Measurements from ENCODE around the gene GDF2.

GDF2 gene

DNA sequence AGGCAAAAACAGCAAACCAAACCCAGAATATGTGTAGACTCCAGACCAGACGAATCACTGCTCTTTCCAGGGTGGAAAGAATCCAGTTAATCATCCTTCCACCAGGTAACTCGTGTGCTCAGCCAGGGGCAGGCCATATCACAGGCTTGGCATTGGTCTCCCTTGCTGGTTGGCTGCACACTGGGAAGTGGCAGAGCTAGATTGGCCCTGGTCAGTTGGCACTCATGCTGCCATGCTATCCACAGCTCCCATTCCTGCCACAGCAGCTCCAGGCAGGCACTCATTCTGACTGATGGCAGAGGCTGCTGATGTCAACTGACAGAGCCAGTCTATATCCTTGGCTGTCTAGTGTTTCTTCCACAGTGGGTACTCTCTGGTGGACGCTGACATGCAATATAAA lies 31.9 kb upstream of the GDF2 start:
- in situ Hi-C loops (cut with HindIII; ENCODE audit: low sequenced_read_pairs): no loop called here

DNA sequence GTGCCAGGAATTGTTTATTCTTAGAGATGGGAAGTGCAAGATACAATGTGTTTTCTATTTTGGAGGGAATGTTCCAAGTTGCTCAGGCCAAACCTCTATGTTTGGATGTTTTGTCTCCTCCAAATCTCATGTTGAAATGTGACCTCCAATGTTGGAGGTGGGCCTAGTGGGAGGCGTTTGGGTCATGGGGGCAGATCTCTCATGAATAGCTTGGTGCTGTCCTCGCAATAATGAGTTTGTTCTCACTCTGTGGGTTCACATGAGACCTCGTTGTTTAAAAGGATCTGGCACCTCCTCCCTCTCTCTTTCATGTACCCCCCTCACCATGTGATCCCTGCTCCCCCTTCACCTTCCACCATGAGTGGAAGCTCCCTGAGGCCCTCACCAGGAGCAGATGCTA lies 30.6 kb upstream of the GDF2 start:
- in situ Hi-C loops (cut with HindIII; ENCODE audit: low sequenced_read_pairs): no loop called here

- in situ Hi-C loops (cut with HindIII; ENCODE audit: low sequenced_read_pairs): no loop called here
Observed at GRCh38 chr10:47294057-47294456, 28.2 kb upstream of the GDF2 start.

GRCh38 chr10:47294501-47294900 lies 27.8 kb upstream of the GDF2 start:
- in situ Hi-C loops (cut with HindIII; ENCODE audit: low sequenced_read_pairs): no loop called here

DNA sequence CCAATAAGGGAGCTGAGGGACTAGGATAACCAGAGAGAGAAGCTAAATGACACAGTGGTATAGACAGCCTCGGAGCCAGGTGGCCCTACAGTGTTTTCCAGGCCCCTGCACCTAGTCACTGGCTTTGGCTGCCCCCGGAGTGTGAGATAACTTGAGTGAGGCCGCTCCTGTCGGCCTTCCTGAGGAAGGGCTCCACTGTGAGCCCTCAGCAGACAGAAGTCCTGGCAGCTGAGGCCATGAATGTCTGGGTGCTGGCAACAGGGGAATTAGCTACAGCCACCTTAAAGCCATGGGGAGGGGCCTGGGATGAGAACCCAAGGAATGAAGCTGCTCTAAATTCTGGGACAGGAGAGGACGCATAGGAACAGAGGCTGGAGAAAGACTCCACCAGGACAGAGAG lies 26.8 kb upstream of the GDF2 start:
- in situ Hi-C loops (cut with HindIII; ENCODE audit: low sequenced_read_pairs): no loop called here

DNA sequence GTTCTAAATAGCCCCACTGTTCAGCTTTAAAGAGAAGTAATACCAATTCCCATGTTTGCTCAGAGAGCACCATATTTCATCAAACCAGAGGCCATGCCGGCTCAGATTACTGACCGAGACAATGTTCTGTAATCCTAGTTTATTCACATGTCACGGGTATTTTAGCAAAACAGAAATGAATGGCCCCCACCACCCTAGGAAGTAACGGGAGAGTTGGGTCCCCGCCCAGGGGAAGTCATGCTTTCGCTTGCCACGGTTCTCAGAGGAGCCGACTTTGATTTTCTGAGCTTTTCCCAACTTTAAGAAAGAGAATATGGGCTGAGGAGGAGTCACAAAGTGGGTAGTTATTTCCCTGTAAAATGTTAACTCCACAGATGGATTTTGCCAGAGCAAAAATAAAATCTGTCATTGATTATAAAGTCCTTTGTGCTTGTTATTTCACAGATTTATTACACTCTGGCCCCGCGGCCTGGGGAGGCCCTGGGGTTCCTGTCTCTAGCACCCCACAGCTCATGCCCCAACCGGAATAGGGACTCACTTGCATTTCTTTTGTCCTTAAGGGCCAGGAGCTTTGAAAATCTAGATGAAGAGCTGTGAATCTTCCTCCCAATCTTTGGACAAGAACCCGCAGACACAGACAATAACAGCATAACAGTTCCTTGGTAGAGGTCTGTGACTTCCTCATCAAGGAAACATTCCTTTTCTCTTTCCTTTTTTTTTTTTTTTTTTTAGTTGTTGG lies 25.9 kb upstream of the GDF2 start:
- in situ Hi-C loops (cut with HindIII; ENCODE audit: low sequenced_read_pairs): no loop called here

- in situ Hi-C loops (cut with HindIII; ENCODE audit: low sequenced_read_pairs): no loop called here
Observed at GRCh38 chr10:47296941-47297340, 25.3 kb upstream of the GDF2 start.

- in situ Hi-C loops (cut with HindIII; ENCODE audit: low sequenced_read_pairs): no loop called here
Observed at GRCh38 chr10:47297866-47298540, 24.3 kb upstream of the GDF2 start.

DNA sequence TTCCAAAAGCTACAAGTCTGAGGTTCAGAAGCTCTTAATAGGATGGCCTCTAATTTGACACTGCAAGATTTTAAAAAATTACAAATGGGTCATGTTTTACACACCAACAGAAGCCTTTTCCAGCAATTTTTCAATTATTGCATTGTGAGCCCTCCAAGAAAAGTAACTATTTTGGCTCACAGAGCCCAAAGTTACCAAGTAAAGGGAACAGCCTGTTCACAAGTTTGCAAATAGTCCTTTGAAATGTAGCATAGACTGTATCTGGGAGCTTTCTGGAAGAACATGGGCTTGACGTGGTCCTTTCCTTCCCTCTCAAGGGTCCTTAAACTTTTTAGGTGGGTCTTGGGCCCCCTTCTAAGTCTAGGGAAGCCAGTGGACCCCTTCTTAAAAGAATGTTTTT lies 23.5 kb upstream of the GDF2 start:
- in situ Hi-C loops (cut with HindIII; ENCODE audit: low sequenced_read_pairs): no loop called here

DNA sequence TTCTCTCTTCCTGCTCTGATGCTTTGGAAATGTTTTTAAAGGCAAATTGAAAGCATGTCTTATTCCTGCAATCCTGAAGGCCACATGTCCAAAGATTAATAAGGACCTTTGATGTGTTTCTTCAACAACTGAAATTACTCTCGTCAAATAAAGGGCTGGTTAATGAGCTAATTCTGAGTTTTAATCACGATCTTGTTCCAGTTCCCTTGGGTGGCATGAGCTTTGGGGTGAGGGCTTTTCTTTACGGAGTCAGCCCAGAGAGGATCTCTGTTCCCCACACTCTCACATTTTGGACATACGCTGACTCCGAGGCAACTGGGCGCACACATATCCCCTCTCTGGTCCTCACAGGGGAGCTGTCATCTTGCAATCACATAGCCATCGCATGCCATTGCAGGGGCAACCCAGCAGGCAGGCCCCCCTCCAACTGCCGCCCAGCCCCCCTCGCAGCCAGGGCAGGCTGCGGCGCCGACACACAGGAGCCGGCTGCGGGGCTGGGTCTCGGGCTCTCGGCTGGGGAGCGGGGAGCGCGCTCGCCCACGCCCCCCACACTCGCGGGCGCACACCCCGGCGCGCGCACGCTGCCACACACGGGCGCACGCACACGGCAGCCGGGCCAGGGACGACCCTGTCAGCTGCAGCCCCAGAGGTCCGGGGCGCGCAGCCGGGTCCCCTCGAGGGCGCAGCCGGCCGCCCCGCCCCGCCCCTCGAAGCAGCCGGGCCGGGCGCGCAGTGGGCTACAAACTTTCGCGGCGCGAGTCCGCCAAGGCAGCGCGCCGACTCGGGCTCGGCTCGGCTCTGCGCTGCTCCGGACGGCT lies 22.4 kb upstream of the GDF2 start, which contains the start of gene GDF10:
Gene GDF10, plus strand, starts transcription at position 587 of the 818 bp plus-strand sequence. CDS start 455 bp downstream, outside the sequence.
- in situ Hi-C loops (cut with HindIII; ENCODE audit: low sequenced_read_pairs): no loop called here

DNA sequence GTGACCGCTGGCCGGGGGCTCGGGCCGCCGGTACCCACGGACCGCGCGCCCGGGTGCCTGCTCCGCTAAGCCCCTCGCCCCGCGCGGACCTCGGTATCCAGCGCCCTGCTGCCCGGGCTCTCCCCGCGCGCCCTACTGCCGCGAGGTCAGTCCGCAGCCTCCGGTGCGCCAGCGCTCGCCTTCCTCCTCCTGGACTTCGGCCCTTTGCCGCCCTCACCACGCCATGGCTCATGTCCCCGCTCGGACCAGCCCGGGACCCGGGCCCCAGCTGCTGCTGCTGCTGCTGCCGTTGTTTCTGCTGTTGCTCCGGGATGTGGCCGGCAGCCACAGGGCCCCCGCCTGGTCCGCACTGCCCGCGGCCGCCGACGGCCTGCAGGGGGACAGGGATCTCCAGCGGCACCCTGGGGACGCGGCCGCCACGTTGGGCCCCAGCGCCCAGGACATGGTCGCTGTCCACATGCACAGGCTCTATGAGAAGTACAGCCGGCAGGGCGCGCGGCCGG lies 21.8 kb upstream of the GDF2 start:
- in situ Hi-C loops (cut with HindIII; ENCODE audit: low sequenced_read_pairs): no loop called here

GRCh38 chr10:47301833-47302232 lies 20.4 kb upstream of the GDF2 start:
- in situ Hi-C loops (cut with HindIII; ENCODE audit: low sequenced_read_pairs): no loop called here

- in situ Hi-C loops (cut with HindIII; ENCODE audit: low sequenced_read_pairs): no loop called here
Observed at GRCh38 chr10:47303105-47303504, 19.1 kb upstream of the GDF2 start.

GRCh38 chr10:47303866-47304265 lies 18.4 kb upstream of the GDF2 start:
- in situ Hi-C loops (cut with HindIII; ENCODE audit: low sequenced_read_pairs): no loop called here

DNA sequence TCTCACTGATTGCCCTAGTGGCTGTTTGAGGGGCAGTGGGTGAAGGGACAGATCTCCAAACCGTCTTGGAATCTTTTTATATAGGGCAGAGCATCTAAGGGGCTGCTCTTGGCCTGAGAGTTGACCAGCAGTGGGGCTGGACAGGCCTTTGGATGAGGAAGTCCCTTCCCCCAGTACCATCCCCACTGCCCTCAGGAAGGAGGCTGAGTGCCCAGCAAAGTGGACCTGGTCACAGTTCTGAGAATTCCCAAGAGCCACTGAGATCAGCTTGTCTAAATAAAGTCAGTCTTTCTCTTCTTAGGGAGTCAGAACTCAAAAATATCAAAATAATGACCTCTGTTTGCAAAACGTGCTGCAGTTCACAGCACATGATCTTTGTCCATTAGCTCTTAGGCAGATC lies 16.7 kb upstream of the GDF2 start:
- in situ Hi-C loops (cut with HindIII; ENCODE audit: low sequenced_read_pairs): no loop called here

GRCh38 chr10:47306387-47307210 lies 15.7 kb upstream of the GDF2 start:
- in situ Hi-C loops (cut with HindIII; ENCODE audit: low sequenced_read_pairs): no loop called here

- in situ Hi-C loops (cut with HindIII; ENCODE audit: low sequenced_read_pairs): no loop called here
Observed at GRCh38 chr10:47307381-47307780, 14.9 kb upstream of the GDF2 start.

- in situ Hi-C loops (cut with HindIII; ENCODE audit: low sequenced_read_pairs): no loop called here
Observed at GRCh38 chr10:47308775-47309174, 13.5 kb upstream of the GDF2 start.

GRCh38 chr10:47309408-47310089 lies 12.7 kb upstream of the GDF2 start:
- in situ Hi-C loops (cut with HindIII; ENCODE audit: low sequenced_read_pairs): no loop called here

GRCh38 chr10:47310090-47310505 lies 12.2 kb upstream of the GDF2 start:
- in situ Hi-C loops (cut with HindIII; ENCODE audit: low sequenced_read_pairs): no loop called here
